GM18511 (cell line): ENCODE measurements around the gene TNN.

ENCODE experiments used
- ATAC-seq: cut with Tn5 transposase; IDR thresholded peaks from one replicate; pipeline ENCODE4 v1.9.1; 2021; ENCODE audit warnings: mild to moderate bottlenecking, moderate library complexity; ENCODE audit not compliant: unreplicated experiment

The TNN gene

GRCh38 chr1:175171036-175171913 lies 103.6 kb downstream of the TNN start:
- no peak for ATAC-seq

GRCh38 chr1:175172503-175172902 lies 104.9 kb downstream of the TNN start:
- no peak for ATAC-seq

GRCh38 chr1:175173531-175173930 lies 105.9 kb downstream of the TNN start:
- no peak for ATAC-seq

GRCh38 chr1:175174309-175175102 lies 106.9 kb downstream of the TNN start:
- ATAC-seq = peak; percentile 86

GRCh38 chr1:175176246-175176645 lies 108.6 kb downstream of the TNN start:
- no peak for ATAC-seq

GRCh38 chr1:175178056-175178455 lies 110.4 kb downstream of the TNN start:
- no peak for ATAC-seq

GRCh38 chr1:175178456-175178855 lies 110.8 kb downstream of the TNN start:
- no peak for ATAC-seq

GRCh38 chr1:175179837-175180590 lies 112.4 kb downstream of the TNN start:
- peak; percentile 50 for ATAC-seq

GRCh38 chr1:175182201-175182746 lies 114.6 kb downstream of the TNN start:
- ATAC-seq = no peak

GRCh38 chr1:175183586-175183985 lies 116.0 kb downstream of the TNN start:
- no peak for ATAC-seq

- ATAC-seq = no peak
Measured at GRCh38 chr1:175185903-175186302, 118.3 kb downstream of the TNN start.

- no peak for ATAC-seq
Measured at GRCh38 chr1:175186433-175187160, 119.0 kb downstream of the TNN start.

GRCh38 chr1:175188936-175189335 lies 121.3 kb downstream of the TNN start:
- peak; percentile 65 for ATAC-seq

- ATAC-seq = no peak
Measured at GRCh38 chr1:175191659-175192058, 124.0 kb downstream of the TNN start.

- no peak for ATAC-seq
Measured at GRCh38 chr1:175192111-175192629, 124.5 kb downstream of the TNN start.

- peak; percentile 61 for ATAC-seq
Measured at GRCh38 chr1:175192630-175193526, 125.2 kb downstream of the TNN start, which contains the start of gene KIAA0040. TSS of gene KIAA0040 (minus strand) at chr1:175192776. CDS start at chr1:175161013, 31,763 bp downstream.

- ATAC-seq = no peak
Measured at GRCh38 chr1:175193527-175193910, 125.9 kb downstream of the TNN start.

- no peak for ATAC-seq
Measured at GRCh38 chr1:175195281-175195680, 127.6 kb downstream of the TNN start.

GRCh38 chr1:175195798-175196197 lies 128.2 kb downstream of the TNN start:
- ATAC-seq = no peak
